Measurements from ENCODE around the gene ACTR1A.

ACTR1A gene

GRCh38 chr10:102534333-102534732 is 31.8 kb upstream of the ACTR1A start:
- H3K4me3 ChIP-seq (ENCODE audit: control insufficient read depth, low read depth, low read length) = no peak overlapping the region
- no peak for TF ChIP-seq CTCF (conservative IDR thresholded peaks at IDR 0.05; ENCODE audit: control insufficient read depth, insufficient read depth, low read depth, low read length)
- DNase-seq (ENCODE audit: low read depth) = no peak

DNA sequence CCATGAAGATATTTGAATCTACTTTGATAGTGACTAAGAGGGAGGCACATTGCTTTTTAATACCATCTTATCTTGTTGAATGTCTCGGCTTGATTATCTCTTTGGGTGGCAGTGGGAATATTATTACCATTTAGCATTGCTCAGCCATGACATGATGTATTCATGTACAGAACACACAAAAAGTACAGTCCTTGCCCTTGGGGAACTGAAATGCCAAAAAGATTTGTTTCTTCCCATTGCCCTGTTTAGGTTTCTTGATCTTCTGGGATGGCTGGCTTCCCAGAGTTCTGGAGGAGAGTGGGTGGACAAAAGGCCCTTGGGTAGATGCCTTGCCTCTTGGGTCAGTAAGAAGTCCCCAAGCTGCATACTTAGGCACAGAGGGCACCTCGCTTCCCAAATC is 25.0 kb upstream of the ACTR1A start:
- no peak for DNase-seq (ENCODE audit: low read depth)
- no peak for TF ChIP-seq CTCF (conservative IDR thresholded peaks at IDR 0.05; ENCODE audit: control insufficient read depth, insufficient read depth, low read depth, low read length)
- H3K4me3 ChIP-seq (ENCODE audit: control insufficient read depth, low read depth, low read length) = no peak overlapping the region

DNA sequence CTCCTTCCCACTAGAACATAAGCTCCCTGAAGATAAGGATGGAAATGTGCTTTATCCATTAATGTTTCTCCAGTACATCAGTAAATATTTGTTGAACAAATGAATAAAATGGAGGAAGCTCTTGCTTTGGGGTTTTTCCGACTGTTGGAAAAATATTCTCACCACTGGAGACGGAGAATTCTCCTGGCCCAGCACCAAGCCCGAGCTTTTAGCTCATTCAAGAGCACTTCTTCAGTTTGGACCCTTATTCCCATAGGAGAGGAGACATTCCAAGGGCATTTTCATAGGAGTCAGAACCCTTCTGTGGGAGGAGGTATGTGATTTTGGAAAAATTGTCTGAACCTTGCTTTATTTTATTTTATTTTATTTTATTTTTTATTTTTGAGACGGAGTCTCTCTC is 22.2 kb upstream of the ACTR1A start:
- TF ChIP-seq CTCF (conservative IDR thresholded peaks at IDR 0.05; ENCODE audit: control insufficient read depth, insufficient read depth, low read depth, low read length) = no peak
- H3K4me3 ChIP-seq (ENCODE audit: control insufficient read depth, low read depth, low read length) = no peak overlapping the region
- no peak for DNase-seq (ENCODE audit: low read depth)

DNA sequence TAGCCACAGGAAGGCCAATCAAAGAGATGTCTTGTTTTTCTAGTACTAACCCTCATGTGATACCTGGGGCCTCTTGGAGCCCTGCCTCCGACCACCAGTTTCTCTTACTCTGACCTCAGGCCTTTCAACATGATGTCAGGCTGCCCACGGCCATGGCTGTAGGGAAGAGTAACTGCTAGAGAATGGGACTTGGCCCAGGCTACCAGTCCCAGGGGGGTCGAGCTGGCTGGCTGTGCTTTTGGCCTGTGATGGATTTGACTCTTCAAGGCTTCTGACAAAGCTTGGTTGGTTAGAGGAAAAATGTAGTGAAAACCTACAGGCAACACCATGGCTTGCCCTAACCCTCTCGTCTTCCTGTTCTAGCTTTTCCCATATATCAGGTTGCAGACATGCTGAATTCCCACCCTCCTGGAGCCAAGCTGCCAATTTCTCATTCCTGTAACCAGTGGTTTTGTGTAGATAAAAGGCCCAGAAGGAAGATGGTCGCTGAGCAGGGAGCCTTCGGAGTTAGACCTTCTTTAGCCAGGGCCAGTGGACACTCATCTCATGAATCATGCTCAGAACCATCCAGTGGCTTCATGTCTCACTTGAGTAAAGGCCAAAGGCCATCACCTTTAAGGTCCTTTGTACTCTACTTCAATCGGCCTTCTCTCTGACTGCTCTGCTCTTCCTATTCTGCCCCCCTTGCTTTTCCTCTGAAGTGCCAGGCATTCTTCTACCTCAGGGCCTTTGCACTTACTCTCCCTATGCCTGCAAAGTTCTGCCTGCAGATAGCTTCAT is 20.9 kb upstream of the ACTR1A start:
- TF ChIP-seq CTCF (conservative IDR thresholded peaks at IDR 0.05; ENCODE audit: control insufficient read depth, insufficient read depth, low read depth, low read length) = no peak
- peak; percentile 90 for DNase-seq (ENCODE audit: low read depth)
- H3K4me3 ChIP-seq (ENCODE audit: control insufficient read depth, low read depth, low read length) = no peak overlapping the region

DNA sequence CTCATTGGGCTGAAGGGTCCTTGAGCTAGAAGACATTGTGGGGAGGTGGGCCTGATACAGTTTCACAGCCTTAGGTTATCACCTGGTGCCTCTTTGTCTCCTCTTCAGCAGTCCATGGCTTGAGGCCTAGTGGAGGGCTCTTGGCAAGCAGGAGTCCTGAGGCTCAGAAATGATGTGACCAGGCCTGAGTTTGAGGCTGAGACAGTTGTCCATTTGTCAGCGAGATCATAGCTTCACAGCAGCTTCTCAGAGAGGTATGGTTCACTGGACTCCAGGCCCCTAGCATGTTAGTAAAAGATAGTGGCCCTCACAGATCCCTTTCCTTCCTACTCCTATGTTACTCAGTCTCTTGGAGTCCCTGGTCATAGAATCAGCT is 20.4 kb upstream of the ACTR1A start:
- TF ChIP-seq CTCF (conservative IDR thresholded peaks at IDR 0.05; ENCODE audit: control insufficient read depth, insufficient read depth, low read depth, low read length) = no peak
- no peak overlapping the region for H3K4me3 ChIP-seq (ENCODE audit: control insufficient read depth, low read depth, low read length)
- no peak for DNase-seq (ENCODE audit: low read depth)

DNA sequence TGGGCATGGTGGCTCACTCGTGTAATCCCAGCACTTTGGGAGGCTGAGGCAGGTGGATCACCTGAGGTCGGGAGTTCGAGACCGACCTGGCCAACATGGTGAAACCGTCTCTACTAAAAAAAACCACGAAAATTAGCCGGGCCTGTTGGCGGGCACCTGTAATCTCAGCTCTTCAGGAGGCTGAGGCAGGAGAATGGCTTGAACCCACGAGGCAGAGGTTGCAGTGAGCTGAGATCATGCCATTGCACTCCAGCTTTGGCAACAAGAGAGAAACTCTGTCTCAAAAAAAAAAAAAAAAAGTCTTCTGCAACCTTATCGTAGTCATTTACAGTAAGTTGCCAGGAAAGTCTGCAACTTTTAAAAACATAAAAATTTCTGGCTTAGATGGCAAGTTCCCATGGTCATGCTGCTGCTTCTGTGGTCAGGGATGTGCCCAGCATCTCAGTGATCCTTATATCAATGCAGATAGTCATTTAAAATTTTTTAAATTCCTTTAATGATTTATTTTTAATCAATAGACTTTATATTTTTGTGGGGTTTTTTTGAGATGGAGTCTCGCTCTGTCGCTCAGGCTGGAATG is 16.8 kb upstream of the ACTR1A start:
- H3K4me3 ChIP-seq (ENCODE audit: control insufficient read depth, low read depth, low read length) = no peak overlapping the region
- no peak for TF ChIP-seq CTCF (conservative IDR thresholded peaks at IDR 0.05; ENCODE audit: control insufficient read depth, insufficient read depth, low read depth, low read length)
- no peak for DNase-seq (ENCODE audit: low read depth)

All from fibroblast of mammary gland (primary cell).